Fibroblast of mammary gland (primary cell): ENCODE data around the gene CHST11.

ENCODE experiments used
- DNase-seq: peaks from one replicate; pipeline ENCODE4 v3.0.0-alpha.2; 2010; ENCODE audit warnings: low read depth
- H3K4me3 ChIP-seq: 2 replicates; pipeline ENCODE4 v1.5.1; 2011; ENCODE audit warnings: low read depth, mild to moderate bottlenecking, low read length, moderate library complexity; ENCODE audit not compliant: control insufficient read depth
- CTCF ChIP-seq: conservative IDR thresholded peaks from 2 replicates; pipeline ENCODE4 v1.5.1; 2011; ENCODE audit warnings: low read depth, low read length, inconsistent platforms; ENCODE audit not compliant: control insufficient read depth, insufficient read depth

CHST11 gene

GRCh38 chr12:104436790-104437189, 20.0 kb upstream of the CHST11 start:
- no peak for TF ChIP-seq CTCF
- DNase-seq = no peak
- H3K4me3 ChIP-seq = no peak overlapping the region

GRCh38 chr12:104438134-104438533, 18.6 kb upstream of the CHST11 start:
- DNase-seq = no peak
- H3K4me3 ChIP-seq = no peak overlapping the region
- TF ChIP-seq CTCF = no peak

GRCh38 chr12:104439137-104439536, 17.6 kb upstream of the CHST11 start:
- DNase-seq = no peak
- TF ChIP-seq CTCF = no peak
- no peak overlapping the region for H3K4me3 ChIP-seq

GRCh38 chr12:104443008-104443407, 13.7 kb upstream of the CHST11 start:
- DNase-seq = no peak
- no peak for TF ChIP-seq CTCF
- no peak overlapping the region for H3K4me3 ChIP-seq

GRCh38 chr12:104446646-104447421, 9.9 kb upstream of the CHST11 start:
- no peak for TF ChIP-seq CTCF
- no peak for DNase-seq
- no peak overlapping the region for H3K4me3 ChIP-seq

GRCh38 chr12:104448031-104448430, 8.7 kb upstream of the CHST11 start:
- no peak for DNase-seq
- TF ChIP-seq CTCF = no peak
- H3K4me3 ChIP-seq = no peak overlapping the region
